Caco-2 (cell line): Measurements from ENCODE around the gene SPIN1. TPM values are rescaled to one million over a fixed set of nuclear protein-coding genes. Genes with fewer than 3 reads are reported as not detected.

Source experiments
- BruUV-seq: library from RNA; stranded (reverse); fragments of 400-500 nt; replicated peaks from 2 replicates; lab custom pipeline; 2021; lab: Mats Ljungman, UMichigan
- CTCF ChIA-PET: fragments of 300-600 bp; sonication (Branson Sonifier 250); formaldehyde crosslinking; loops from one replicate; lab custom pipeline; 2022; ENCODE audit warnings: antibody characterized with exemption; lab: Charles Lee
- POLR2A ChIA-PET: fragments of 300-600 bp; sonication (Branson Sonifier 250); formaldehyde crosslinking; loops from one replicate; lab custom pipeline; 2022; ENCODE audit warnings: antibody characterized with exemption; lab: Charles Lee
- DNase-seq, 2 experiments: peaks; one replicate each; pipeline versions ENCODE4 v3.0.0 to v3.0.0-alpha.2; 2020 to 2022
- H3K27me3 ChIP-seq: replicated peaks from 2 replicates; pipeline ENCODE4 v1.6.0; 2011; ENCODE audit warnings: low read length; ENCODE audit not compliant: control insufficient read depth, insufficient read depth
- H3K36me3 ChIP-seq: 2 replicates; pipeline ENCODE4 v1.5.1; 2011; ENCODE audit warnings: low read length; ENCODE audit not compliant: control insufficient read depth, insufficient read depth
- H3K4me1 ChIP-seq: fragments of 250-450 bp; sonication (Bioruptor Pico); 2 replicates; pipeline ENCODE4 v1.5.1; 2020; ENCODE audit warnings: mild to moderate bottlenecking
- H3K4me3 ChIP-seq: 2 replicates; pipeline ENCODE4 v1.5.1; 2011; ENCODE audit warnings: low read depth, mild to moderate bottlenecking, control low read depth, low read length
- H3K9me3 ChIP-seq: fragments of 250-450 bp; sonication (Bioruptor Pico); 2 replicates; pipeline ENCODE4 v1.5.1; 2020; ENCODE audit warnings: mild to moderate bottlenecking, moderate library complexity
- H3K27ac Mint-ChIP-seq: one replicate; pipeline ENCODE4 v1.8.0; 2022; ENCODE audit warnings: mixed read lengths; ENCODE audit not compliant: unreplicated experiment
- H3K27me3 Mint-ChIP-seq: one replicate; pipeline ENCODE4 v1.8.0; 2022; ENCODE audit warnings: mixed read lengths; ENCODE audit not compliant: insufficient read depth, unreplicated experiment
- H3K36me3 Mint-ChIP-seq: one replicate; pipeline ENCODE4 v1.8.0; 2022; ENCODE audit warnings: mild to moderate bottlenecking, mixed read lengths; ENCODE audit not compliant: insufficient read depth, unreplicated experiment
- H3K4me1 Mint-ChIP-seq: one replicate; pipeline ENCODE4 v1.8.0; 2022; ENCODE audit warnings: low read depth, mixed read lengths; ENCODE audit not compliant: unreplicated experiment
- H3K4me3 Mint-ChIP-seq: one replicate; pipeline ENCODE4 v1.8.0; 2022; ENCODE audit warnings: mild to moderate bottlenecking, moderate library complexity, mixed read lengths; ENCODE audit not compliant: unreplicated experiment
- H3K9me3 Mint-ChIP-seq: one replicate; pipeline ENCODE4 v1.8.0; 2022; ENCODE audit warnings: mixed read lengths; ENCODE audit not compliant: unreplicated experiment
- CTCF ChIP-seq, 2 experiments: fragments of 200-600 bp in 1 of 2; IDR thresholded peaks; 1 replicate in 1 of 2; 2 replicates in 1 of 2; pipeline versions ENCODE4 v1.5.1 to v1.8.0; 2011 to 2022; ENCODE audit warnings: antibody characterized with exemption in 1 of 2, control low read depth in 1 of 2, inconsistent platforms in 1 of 2, low read depth in 1 of 2, low read length in 1 of 2, mild to moderate bottlenecking in 1 of 2, moderate library complexity in 1 of 2; ENCODE audit not compliant: insufficient read depth in 1 of 2, severe bottlenecking in 1 of 2, unreplicated experiment in 1 of 2
- intact Hi-C: fragments of 100-400 bp; cut with micrococcal nuclease; formaldehyde crosslinking; loops from one replicate; pipeline ENCODE4 v1.10.0; 2022; ENCODE audit not compliant: unreplicated experiment
- total RNA-seq: library from RNA; stranded (reverse); gene quantifications from 2 replicates; pipeline ENCODE4 v1.2.3, GENCODE V29; 2022

SPIN1 gene
- total RNA-seq, 1 experiment from 2014 or later = 51.7 TPM

GRCh38 chr9:88476491-88477271, 88.4 kb downstream of the SPIN1 start:
- no peak for DNase-seq
- ChIA-PET POLR2A (no interaction called here), CTCF (no interaction called here)
- H3K36me3 ChIP-seq = no peaks in the 10 kb centered on the region
- TSS peak; percentile 17 for BruUV-seq
- Mint-ChIP-seq H3K27ac (no peak overlapping the region), H3K36me3 (peaks cover 26% of the 10 kb centered on the region), H3K4me1 (no peaks in the 10 kb centered on the region), H3K27me3 (no peaks in the 10 kb centered on the region), H3K9me3 (no peaks in the 10 kb centered on the region), H3K4me3 (no peak overlapping the region)
- no peak overlapping the region for H3K4me3 ChIP-seq
- TF ChIP-seq CTCF (IDR thresholded peaks at IDR 0.05; ENCODE audit: insufficient read depth in 1 of 2, low read depth in 1 of 2, low read length in 1 of 2, severe bottlenecking in 1 of 2, unreplicated experiment in 1 of 2) = no peak
- no peaks in the 10 kb centered on the region for H3K9me3 ChIP-seq
- H3K27me3 ChIP-seq = no peaks in the 10 kb centered on the region
- intact Hi-C loops = no loop called here
- no peaks in the 10 kb centered on the region for H3K4me1 ChIP-seq

- H3K4me3 Mint-ChIP-seq = no peak overlapping the region
- peaks cover 31% of the 10 kb centered on the region for H3K36me3 Mint-ChIP-seq
- H3K27me3 ChIP-seq = no peaks in the 10 kb centered on the region
- no peak overlapping the region for H3K4me3 ChIP-seq
- no peaks in the 10 kb centered on the region for H3K9me3 ChIP-seq
- no peaks in the 10 kb centered on the region for H3K36me3 ChIP-seq
- no peaks in the 10 kb centered on the region for H3K4me1 Mint-ChIP-seq
- H3K9me3 Mint-ChIP-seq = no peaks in the 10 kb centered on the region
- BruUV-seq = no TSS peak
- no peaks in the 10 kb centered on the region for H3K4me1 ChIP-seq
- CTCF ChIA-PET = no interaction called here
- intact Hi-C loops = no loop called here
- no peak for DNase-seq
- POLR2A ChIA-PET = no interaction called here
- no peak overlapping the region for H3K27ac Mint-ChIP-seq
- no peak for TF ChIP-seq CTCF (IDR thresholded peaks at IDR 0.05; ENCODE audit: insufficient read depth in 1 of 2, low read depth in 1 of 2, low read length in 1 of 2, severe bottlenecking in 1 of 2, unreplicated experiment in 1 of 2)
- no peaks in the 10 kb centered on the region for H3K27me3 Mint-ChIP-seq
These were observed 89.1 kb downstream of the SPIN1 start for GRCh38 chr9:88477300-88477751.

GRCh38 chr9:88478246-88478645, 90.0 kb downstream of the SPIN1 start:
- H3K27ac Mint-ChIP-seq = no peak overlapping the region
- H3K4me3 Mint-ChIP-seq = no peak overlapping the region
- no peak for DNase-seq
- POLR2A ChIA-PET = no interaction called here
- H3K4me1 Mint-ChIP-seq = no peaks in the 10 kb centered on the region
- Histone ChIP-seq H3K4me1 (no peaks in the 10 kb centered on the region), H3K27me3 (no peaks in the 10 kb centered on the region), H3K4me3 (no peak overlapping the region), H3K9me3 (no peaks in the 10 kb centered on the region), H3K36me3 (no peaks in the 10 kb centered on the region)
- CTCF ChIA-PET = no interaction called here
- TF ChIP-seq CTCF (IDR thresholded peaks at IDR 0.05; ENCODE audit: insufficient read depth in 1 of 2, low read depth in 1 of 2, low read length in 1 of 2, severe bottlenecking in 1 of 2, unreplicated experiment in 1 of 2) = no peak
- intact Hi-C loops = no loop called here
- peaks cover 32% of the 10 kb centered on the region for H3K36me3 Mint-ChIP-seq
- no TSS peak for BruUV-seq
- no peaks in the 10 kb centered on the region for H3K9me3 Mint-ChIP-seq
- H3K27me3 Mint-ChIP-seq = no peaks in the 10 kb centered on the region
